ENCODE data around the gene RO60. TPM values are rescaled to one million over a fixed set of nuclear protein-coding genes. Genes with fewer than 3 reads are reported as not detected.

RO60 gene
- total RNA-seq, 1 donor from 2014 or later = 51.8 TPM

GRCh38 chr1:193108471-193108870, 49.1 kb downstream of the RO60 start:
- peaks cover 29% of the 10 kb centered on the region for H3K4me1 ChIP-seq
- H3K27me3 ChIP-seq (ENCODE audit: low read depth) = no peaks in the 10 kb centered on the region
- no peak overlapping the region for H3K27ac ChIP-seq (replicated peaks)
- H3K36me3 ChIP-seq = no peaks in the 10 kb centered on the region
- intact Hi-C loops (cut with micrococcal nuclease) = no loop called here
- DNase-seq = no peak
- H3K4me3 ChIP-seq = no peak overlapping the region
- TF ChIP-seq CTCF (IDR thresholded peaks at IDR 0.05; ENCODE audit: borderline replicate concordance) = no peak
- H3K9me3 ChIP-seq (replicated peaks) = no peaks in the 10 kb centered on the region

Other genes starting within 250 kb of the RO60 start
- 43.0 TPM for gene UCHL5, start 252 bp upstream of the RO60 start, total RNA-seq
- gene GLRX2, start 45.8 kb downstream of the RO60 start, total RNA-seq = 31.8 TPM
- 46.8 TPM for gene CDC73, start 62.4 kb downstream of the RO60 start, total RNA-seq
- 77.2 TPM for gene B3GALT2, start 127.0 kb downstream of the RO60 start, total RNA-seq